ENCODE measurements around the gene NIPAL1.

- TF ChIP-seq, protein P1, sequence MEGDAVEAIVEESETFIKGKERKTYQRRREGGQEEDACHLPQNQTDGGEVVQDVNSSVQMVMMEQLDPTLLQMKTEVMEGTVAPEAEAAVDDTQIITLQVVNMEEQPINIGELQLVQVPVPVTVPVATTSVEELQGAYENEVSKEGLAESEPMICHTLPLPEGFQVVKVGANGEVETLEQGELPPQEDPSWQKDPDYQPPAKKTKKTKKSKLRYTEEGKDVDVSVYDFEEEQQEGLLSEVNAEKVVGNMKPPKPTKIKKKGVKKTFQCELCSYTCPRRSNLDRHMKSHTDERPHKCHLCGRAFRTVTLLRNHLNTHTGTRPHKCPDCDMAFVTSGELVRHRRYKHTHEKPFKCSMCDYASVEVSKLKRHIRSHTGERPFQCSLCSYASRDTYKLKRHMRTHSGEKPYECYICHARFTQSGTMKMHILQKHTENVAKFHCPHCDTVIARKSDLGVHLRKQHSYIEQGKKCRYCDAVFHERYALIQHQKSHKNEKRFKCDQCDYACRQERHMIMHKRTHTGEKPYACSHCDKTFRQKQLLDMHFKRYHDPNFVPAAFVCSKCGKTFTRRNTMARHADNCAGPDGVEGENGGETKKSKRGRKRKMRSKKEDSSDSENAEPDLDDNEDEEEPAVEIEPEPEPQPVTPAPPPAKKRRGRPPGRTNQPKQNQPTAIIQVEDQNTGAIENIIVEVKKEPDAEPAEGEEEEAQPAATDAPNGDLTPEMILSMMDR (conservative IDR thresholded peaks at IDR 0.05; ENCODE audit: low read depth, low read length) = no peak
- no peak for TF ChIP-seq EZH2 (IDR thresholded peaks at IDR 0.05; ENCODE audit: borderline replicate concordance, low read depth, low read length, poor library complexity, severe bottlenecking)
Observed at GRCh38 chr4:47972721-47973120, 43.9 kb upstream of the NIPAL1 start.
